GM19035 (cell line): Measurements from ENCODE around the gene CLDND1.
"Not testable (repeated sequence)": the region's sequence is repeated elsewhere in the genome, so short reads cannot be mapped to it uniquely, and the experiment has no call there.

Experiments
- ATAC-seq: cut with Tn5 transposase; IDR thresholded peaks from one replicate; pipeline ENCODE4 v1.9.1; 2021; ENCODE audit not compliant: unreplicated experiment

Gene CLDND1

DNA sequence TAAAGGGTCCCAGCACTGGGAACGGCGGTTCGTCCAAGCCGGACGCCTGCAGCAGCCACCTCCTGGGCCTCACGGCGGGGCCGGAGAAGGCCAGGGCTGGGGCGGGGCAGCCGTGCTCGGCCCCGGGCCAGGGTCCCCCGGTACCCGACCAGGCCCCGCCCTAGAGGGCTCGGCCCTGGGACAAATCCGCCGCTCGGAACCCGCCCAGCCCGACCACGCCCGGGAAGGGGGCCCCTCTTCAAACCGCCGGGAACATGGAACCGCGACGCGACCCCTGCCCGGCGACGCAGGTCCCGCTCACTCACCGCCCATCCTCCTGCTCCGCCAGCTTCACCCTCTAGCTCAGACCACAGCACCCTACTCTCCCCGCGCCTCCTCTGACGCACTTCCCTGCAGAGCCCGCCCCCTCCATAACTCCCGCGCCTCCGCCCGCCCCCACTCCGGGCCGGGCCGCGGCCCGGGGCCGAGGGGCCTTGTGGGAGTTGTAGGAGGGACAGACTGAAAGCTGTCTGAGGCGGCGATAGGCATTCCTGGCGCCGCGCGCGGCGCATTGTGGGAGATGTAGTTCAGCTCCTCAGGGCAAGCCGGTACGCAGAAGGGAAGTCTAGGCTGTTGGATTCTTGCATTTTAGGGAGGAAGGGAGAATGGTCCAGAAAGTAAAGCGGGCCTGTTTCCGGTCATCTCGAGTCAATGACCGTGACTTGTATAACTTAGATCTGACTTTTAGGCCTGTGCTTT is at the start of gene CLDND1:
TSS of gene CLDND1 (minus strand) at position 359 of the 738 bp plus-strand sequence. CDS start 1,478 bp downstream, outside the sequence.
- peak; percentile 87 for ATAC-seq

DNA sequence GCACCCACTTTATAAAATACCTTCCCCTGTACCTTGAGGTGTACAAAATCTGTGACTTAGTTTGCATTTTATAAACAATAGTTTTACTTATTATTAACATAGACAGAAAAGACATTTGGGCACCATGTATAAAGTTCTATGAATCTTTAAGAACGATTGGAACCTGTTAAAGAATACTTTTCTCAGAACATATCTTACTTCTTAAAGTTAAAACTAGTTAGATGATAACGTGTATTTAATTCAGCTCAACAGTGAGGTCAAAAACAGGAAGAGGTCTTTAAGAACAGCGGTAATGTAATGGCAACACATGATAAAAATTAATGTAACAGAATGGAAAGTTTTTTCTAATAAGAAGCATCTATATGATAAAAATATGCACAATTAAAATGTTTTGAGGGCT is 45.7 kb upstream of the CLDND1 start:
- no peak for ATAC-seq

DNA sequence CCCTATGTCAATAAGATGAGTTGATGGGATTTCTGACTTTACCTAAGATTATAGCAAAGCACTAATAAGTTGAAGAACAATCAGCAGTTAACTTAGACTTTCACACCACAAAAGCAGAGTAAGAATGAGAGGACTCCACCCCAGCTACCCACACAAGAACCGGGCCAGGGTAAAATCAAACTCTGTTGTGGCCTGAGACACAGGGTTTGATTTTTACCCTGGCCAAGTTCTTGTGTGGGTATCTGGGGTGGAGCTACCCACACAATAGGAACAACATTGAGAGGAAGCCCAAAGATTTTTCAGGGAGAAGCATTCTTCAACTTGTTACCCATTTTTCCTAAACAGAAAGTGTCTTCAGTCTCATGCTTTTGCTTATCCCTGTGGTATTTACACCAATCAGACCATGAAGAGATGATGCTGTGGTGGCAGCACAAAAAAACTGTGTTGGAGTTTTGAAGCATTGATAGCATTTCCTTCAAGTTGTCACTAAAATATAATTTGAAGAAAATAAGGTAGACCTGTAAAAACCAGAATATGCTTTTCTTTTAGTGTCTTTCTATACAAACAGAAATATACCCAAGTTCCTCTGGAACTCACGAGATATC is 45.1 kb upstream of the CLDND1 start:
- peak; percentile 18 for ATAC-seq

DNA sequence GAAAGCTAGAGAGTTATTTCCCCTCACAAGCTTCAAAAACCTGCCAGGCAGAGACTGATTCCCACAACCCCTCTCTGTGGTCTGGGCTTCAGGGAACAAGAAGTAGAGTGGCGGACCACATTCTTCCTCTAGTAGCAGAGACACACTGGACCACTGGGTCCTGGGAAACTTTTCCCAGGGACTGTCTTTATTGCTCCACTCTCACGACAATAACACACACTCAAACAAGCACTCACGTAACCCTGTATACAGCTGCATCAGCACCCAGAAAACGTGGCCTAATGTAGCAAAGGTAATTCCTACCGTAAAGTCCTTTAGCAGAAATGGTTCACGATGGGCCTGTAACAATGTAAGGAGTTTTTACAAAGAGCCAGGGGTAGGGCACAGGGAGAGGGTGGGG is 43.1 kb upstream of the CLDND1 start:
- ATAC-seq: no peak

DNA sequence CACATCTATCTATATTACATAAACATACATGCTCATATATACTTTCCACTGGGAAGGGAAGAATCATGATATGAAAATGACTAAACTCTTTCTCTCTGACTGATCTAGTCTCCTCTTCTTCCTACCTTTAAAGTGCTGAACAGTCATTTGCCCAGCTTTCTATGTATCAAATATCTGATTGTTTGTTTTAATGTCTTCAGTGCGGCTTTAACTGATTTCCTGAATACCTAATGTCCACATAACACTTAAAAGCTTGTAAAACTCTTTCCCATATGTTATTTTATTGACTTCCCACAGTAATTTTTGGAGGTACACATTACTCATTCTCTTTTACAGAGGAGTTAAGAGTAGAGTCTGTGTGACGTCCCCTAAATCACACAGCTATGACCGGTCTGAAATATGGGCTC is 42.5 kb upstream of the CLDND1 start:
- no peak for ATAC-seq

DNA sequence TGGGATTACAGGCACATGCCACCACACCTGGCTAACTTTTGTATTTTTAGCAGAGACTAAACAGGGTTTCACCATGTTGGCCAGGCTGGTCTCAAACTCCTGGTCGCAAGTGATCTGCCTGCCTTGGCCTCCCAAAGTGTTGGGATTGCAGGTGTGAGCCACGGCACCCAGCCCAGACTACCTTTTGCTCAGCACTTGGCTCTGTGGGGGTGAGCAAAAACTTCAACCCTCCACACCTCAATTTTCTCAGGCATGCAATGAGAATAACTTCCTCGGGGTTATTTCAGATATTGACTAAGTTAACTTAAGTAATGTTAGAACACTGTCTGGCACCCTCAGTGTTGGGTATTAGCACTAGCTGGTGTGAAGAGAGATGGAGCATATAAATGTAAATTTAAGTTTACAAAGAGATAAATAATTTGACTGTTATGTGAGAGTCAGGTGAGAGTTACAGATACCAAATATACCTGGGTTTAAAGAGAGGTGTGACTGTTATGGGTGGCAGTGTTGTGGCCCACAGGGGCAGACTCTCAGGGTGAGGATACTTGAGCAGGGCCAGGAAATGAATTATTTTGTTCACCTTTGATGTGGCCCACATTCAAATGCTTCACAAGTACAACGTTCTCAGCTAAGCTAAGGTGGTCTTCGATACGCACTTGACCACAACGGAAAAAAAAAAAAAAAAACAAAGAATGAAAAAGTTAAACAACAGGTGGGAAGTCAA is 41.7 kb upstream of the CLDND1 start:
- peak; percentile 14 for ATAC-seq

DNA sequence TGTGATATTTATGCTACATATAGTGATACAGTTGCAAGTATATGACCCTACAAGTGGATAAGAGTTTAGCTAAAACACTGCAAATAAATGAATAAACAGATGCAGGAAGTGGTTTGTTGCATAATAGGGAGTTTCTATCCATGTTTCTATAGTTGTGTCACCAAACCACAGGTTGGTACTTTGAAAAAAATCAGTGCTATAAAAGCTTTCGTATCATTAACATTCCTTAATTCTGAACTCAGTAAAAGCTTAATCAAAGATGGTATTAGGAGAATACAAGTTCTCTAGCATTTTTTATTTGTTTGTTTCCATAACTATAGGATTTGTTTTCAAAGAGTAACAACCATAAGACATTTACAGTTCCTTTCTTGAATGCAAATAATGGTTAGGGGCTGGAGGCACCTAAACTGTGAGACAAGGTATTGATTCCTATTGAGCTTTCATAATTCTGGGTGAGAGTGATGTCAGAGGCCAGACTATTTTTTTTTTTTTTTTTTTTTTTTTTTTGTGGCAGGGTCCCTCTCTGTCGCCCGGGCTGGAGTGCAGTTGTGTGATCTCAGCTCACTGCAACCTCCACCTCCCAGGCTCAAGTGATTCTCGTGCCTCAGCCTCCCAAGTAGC is 41.1 kb upstream of the CLDND1 start:
- ATAC-seq: peak; percentile 67

DNA sequence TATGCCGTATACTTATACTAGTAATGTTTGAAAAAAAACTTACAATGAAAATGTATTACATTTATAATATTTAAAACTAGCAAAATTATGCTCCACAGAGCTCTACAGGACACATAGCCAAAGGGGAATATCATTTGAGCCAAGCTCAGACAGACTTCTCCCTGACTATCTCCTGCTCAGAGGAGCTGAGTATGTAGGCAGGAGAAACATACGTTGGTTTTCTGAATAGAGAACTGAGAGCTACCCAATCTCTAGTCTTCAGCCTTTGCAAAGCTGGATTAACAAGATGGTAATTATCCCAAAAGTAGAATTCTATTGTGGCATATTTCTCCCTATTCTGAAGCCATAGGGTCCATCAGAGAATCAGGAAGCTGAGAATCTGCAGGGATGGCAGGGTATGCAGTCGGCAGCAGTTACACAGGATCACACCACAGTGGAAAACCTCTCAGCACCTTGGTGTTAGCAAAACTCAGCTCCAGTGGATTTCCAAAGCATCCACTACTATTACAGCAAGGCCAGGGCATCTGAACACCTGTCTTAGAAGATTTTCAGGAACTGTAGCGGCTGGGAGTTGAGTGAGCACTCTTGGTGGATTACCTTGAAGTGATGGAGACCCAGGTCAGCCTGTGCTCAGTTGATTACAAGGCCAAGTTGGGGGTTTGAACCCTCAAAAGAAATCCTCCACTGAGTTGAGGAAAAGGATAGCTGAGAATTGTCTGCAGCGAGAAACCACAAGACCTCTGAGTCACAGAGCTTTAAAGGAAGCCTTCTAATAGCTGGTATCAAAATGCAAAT is 39.2 kb upstream of the CLDND1 start:
- ATAC-seq: no peak

DNA sequence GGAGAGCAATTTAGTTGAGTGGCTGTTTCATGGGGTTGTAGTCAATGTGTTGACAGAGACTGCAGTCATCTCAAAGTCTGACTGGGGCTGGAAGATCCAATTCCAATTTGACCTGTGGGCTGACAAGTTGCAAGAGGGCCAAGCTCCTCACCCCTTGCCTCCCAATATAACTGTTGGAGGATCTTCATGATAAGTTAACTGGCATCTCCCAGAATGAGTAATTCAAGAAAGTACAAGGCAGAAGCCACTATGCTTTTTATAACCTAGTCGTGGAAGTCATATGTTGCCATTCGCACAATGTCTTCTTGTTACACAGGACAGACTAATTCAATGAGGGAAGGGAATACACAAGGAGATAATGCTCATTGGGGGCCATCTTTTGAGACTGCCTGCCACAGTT is 38.2 kb upstream of the CLDND1 start:
- no peak for ATAC-seq

DNA sequence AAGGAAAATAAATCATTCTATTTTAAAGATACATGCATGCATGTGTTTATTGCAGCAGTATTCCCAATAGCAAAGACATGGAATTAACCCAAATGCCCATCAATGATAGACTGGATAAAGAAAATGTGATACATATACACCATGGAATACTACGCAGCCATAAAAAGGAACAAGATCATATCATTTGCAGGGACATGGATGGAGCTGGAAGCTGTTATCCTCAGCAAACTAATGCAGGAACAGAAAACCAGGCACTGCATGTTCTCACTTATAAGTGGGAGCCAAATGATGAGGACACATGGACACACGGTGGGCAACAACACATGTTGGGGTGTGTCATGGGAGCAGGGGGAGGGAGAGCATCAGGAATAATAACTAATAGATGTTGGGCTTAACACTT is 37.1 kb upstream of the CLDND1 start:
- ATAC-seq: not testable (repeated sequence)

DNA sequence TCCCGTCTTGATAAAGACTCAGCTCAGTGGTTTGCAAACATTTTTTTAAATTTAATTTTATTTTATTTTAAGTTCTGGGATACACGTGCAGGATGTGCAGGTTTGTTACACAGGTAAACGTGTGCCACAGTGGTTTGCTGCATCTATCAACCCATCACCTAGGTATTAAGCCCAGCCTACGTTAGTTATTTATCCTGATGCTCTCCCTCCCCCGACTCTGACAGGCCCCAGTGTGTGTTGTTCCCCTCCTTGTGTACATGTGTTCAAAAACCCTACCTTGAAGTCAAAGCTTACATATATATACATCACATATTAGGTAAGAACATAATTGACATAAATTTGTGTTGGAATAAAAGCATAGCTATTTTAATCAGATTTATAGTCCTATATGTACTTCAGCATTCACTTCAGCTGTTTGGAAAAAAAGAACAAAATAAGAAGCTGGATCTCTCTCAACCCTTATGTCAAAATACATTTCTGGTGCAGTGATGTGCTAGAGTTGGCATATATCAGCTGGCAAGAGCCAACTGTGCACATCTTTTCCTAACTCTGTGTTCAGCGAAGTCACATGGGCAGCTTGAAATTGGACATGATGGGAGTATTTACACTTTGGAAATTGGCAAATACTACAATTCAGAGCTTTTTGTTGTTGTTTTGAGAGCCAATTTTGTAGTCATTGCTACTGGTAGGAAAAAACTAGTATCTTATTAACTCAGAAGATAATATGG is 35.6 kb upstream of the CLDND1 start:
- ATAC-seq: no peak

DNA sequence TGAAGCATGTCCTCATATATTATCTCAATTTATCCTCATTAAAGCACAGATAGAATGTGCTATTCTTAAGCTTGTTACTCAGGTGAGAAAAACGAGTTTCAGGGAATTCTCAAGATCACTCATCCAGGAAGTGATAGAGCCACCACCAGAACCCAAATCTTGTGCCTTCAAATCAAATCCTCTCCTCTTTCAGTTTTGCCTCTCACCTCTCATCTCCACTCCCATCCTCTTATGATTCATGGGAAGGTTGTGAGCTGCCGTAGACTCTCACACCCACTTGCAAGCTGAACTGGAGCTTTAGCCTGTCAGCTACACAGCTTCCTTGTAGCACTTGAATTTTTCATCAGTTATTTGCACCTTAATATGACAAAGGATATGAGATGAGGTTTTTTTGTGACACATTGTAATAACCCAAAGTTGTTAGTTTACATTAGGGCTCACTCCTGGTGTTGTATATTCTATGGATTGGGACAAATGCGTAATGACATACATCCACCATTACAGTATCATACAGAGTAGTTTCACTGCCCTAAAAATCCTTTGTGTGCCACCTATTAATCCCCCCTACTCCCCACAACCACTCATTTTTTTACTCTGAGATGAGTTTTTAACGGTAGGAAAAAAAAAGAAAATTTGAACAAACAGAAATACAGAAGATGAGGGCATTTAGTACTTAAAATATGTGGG is 34.8 kb upstream of the CLDND1 start:
- no peak for ATAC-seq

DNA sequence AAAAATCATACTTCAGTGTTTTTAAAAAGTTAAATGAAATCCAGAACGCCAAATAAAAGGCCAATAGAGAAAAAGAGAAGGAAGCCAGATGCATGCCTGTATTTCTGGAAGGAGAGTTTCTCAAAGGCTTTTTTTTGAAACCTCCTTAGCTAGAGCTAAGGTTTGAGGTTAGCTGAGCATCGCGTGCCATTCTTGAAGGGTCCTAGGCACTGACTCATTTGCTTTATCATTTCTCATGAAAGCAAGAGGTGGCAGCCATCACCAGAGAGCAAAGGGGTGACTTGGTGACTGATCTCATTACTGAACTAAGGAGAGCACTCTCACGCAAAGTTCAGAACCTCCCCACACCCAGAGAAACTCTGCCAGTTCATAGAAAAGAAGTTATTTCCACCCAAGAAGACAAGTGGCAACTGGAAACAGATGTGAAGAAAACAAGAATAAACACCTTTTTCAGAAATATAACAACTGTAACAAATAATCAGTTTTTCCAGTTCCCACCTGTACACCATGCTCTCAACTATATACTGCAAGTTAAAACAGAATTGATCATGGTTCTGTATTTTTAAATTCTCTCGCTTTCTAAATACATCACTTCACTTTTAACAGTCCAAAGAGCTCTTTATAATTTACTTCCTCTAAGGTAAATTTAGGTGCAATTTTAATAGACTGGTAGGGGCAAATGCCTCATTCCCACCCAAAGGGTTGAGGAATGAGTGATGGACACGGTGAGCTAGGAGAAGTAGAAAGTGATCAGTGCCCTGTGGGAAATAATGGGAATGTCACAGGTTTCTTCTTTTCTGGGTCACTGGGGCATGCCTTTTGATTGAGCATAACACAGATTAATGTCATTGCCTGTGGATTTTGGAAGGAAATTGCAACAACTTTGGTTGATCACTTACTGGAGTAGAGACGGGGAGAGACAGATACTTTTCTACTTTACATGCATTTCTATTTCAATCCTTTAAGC is 33.7 kb upstream of the CLDND1 start:
- peak; percentile 77 for ATAC-seq

DNA sequence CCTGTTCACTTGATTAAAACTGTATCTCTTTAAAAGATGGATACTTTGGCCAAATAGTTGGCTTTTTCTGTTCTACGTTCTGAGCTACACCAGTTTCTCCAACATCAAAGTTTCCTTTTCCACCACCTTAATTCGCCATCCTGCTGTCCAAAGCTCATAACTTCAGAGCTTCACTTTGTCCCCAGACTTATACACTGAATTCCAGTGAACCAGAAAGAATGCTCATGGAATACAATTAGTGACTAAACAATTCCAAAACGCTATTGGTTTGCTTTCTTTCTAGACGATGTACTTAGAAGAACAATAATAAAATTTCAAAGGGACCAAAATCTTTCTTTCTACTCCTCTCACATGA is 32.3 kb upstream of the CLDND1 start:
- ATAC-seq: no peak

DNA sequence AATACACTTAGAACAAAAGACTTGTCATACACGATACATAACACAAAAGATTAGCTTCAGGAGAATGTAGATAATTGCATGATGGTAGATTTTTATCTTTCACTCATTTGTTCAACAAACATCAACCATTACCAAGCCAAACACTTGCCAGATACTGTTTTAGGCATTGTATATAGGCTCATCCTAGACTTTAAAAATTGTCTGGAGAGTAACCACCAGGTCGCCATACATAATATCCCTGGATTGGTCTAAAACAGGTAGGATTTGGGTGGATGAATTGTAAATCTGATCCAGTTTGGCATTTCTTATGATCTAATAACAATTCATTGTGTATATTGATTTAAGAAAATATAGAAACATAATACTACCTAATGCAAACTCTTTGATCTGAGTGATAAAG is 31.9 kb upstream of the CLDND1 start:
- ATAC-seq: no peak

DNA sequence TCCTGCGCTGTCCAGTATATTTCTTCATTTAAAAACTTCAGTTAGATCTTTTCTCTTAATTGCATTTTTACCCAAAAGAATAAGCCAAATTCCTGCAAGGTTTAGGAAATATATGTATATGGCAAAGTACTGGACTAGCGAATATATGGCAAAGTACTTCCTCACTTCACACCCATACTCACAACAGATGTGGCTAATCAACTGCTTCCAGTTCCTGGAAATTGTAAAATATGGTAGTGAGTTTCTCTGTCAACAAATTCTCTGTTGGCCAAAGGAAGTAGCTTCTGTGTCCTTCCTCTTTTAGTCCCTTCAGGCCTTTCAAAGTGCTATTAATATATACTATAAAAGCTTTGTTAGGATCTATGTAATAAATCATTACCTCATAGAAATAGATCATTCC is 31.1 kb upstream of the CLDND1 start:
- ATAC-seq: no peak

DNA sequence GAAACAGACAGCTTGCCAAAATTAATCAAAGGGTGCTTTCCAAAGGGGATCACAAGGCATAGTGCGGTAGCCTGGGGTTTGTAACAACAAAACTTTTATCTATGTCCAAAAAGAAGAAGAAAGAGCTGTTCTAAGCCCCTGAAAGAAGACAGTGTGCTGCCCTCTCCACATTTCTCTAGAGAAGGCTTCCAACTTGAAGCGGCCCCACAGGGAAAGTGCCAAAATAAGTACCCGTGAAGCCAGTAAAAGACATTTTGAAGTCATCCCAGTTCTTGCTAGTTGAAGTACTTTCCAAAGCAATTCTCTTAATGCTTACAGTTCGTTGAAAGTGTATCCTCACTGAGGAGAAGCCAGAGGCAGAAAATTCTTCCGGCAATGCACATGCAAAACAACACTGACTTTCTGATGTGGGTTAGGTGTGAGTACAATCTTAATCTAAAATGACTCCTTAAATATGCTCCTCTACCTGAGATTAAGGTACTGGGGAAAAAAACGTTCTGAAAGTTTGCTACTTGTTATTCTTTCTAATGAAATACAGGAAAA is 30.4 kb upstream of the CLDND1 start:
- ATAC-seq: no peak
